AG10803 (cell line): ENCODE data around the gene KCNK10.

ENCODE experiments used
- DNase-seq: peaks from one replicate; pipeline ENCODE4 v3.0.0; 2010; ENCODE audit warnings: low read depth
- H3K4me3 ChIP-seq: 2 replicates; pipeline ENCODE4 v1.5.1; 2011; ENCODE audit warnings: mild to moderate bottlenecking, low read length, control low read depth
- CTCF ChIP-seq: conservative IDR thresholded peaks from 2 replicates; pipeline ENCODE4 v1.5.1; 2011; ENCODE audit warnings: mild to moderate bottlenecking, low read length, control low read depth, inconsistent platforms

The KCNK10 gene

DNA sequence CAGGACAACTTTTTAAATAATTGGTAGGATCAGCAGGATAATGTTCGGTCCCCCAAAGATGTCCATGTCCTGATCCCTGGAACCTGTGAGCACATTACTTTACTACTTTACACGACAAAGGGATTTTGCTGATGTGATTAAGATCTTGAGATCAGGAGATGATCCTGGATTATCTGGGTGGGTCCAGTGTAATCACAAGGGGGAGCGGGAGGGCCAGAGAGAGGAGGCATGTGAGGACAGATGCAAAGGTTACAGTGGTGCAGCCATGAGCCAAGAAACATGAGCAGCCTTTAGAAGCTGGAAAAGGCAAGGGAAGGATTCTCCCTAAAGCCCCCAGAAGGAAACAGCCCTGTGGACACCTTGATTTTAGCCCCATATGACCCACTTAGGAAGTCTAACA lies 33.1 kb downstream of the KCNK10 start:
- DNase-seq, result no peak
- no peak for TF ChIP-seq CTCF

GRCh38 chr14:88289234-88289633 lies 33.8 kb downstream of the KCNK10 start:
- no peak overlapping the region for H3K4me3 ChIP-seq
- DNase-seq, result peak; percentile 74
- TF ChIP-seq CTCF, result no peak

More for the DNA sequence above, 33.1 kb downstream of the KCNK10 start:
- H3K4me3 ChIP-seq, result no peak overlapping the region

GRCh38 chr14:88286309-88286708 lies 36.8 kb downstream of the KCNK10 start:
- no peak for DNase-seq
- no peak for TF ChIP-seq CTCF
- H3K4me3 ChIP-seq, result no peak overlapping the region

DNA sequence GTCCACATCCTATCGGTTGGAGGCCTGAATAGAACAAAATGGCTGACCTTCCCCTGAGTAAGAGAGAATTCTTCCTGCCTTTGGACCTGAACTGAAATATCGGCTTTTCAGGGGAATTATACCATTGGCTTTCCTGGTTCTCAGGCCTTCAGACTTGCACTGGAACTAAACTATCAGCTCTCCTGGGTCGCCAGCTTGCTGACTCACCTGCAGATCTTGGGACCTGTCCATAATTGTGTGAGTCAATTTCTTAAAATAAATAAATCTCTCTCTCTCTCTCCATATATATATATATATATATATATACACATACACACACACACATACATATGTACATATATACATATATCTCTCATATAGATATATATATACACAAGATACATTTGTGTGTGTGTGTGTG lies 41.6 kb downstream of the KCNK10 start:
- no peak overlapping the region for H3K4me3 ChIP-seq
- TF ChIP-seq CTCF, result no peak
- no peak for DNase-seq

GRCh38 chr14:88276923-88277596 lies 46.0 kb downstream of the KCNK10 start:
- DNase-seq, result no peak
- no peak for TF ChIP-seq CTCF
- no peak overlapping the region for H3K4me3 ChIP-seq

- TF ChIP-seq CTCF, result no peak
- no peak for DNase-seq
These were observed 50.4 kb downstream of the KCNK10 start for GRCh38 chr14:88272390-88273269.

GRCh38 chr14:88271205-88271604 lies 51.9 kb downstream of the KCNK10 start:
- DNase-seq, result no peak
- no peak for TF ChIP-seq CTCF

More at GRCh38 chr14:88272390-88273269, 50.4 kb downstream of the KCNK10 start:
- H3K4me3 ChIP-seq, result no peak overlapping the region

More at GRCh38 chr14:88271205-88271604, 51.9 kb downstream of the KCNK10 start:
- H3K4me3 ChIP-seq, result no peak overlapping the region
